Liver (tissue), 9 donors: ENCODE data around the gene KIF21B. TPM values are rescaled to one million over a fixed set of nuclear protein-coding genes. Genes with fewer than 3 reads are reported as not detected.

Experiments used
- DNase-seq: peaks from one replicate; pipeline ENCODE4 v3.0.0-alpha.2; 2017; ENCODE audit warnings: low spot score
- H3K27ac ChIP-seq, 2 donors: one replicate each; pipeline ENCODE4 v1.7.0; 2013; ENCODE audit warnings: inconsistent platforms in 2 of 2, low read length in 2 of 2, control low read depth in 1 of 2, low read depth in 1 of 2, mild to moderate bottlenecking in 1 of 2
- H3K27me3 ChIP-seq, 4 donors: one replicate each; pipeline versions ENCODE4 v1.6.1 to v1.7.0; 2013; ENCODE audit warnings: low read length in 3 of 4, inconsistent platforms in 1 of 4, mild to moderate bottlenecking in 1 of 4, moderate library complexity in 1 of 4; ENCODE audit not compliant: control insufficient read depth in 4 of 4, insufficient read depth in 4 of 4
- H3K36me3 ChIP-seq, 4 donors: one replicate each; pipeline versions ENCODE4 v1.6.1 to v1.7.0; 2013; ENCODE audit warnings: low read length in 3 of 4, mild to moderate bottlenecking in 3 of 4, low read depth in 1 of 4, moderate library complexity in 1 of 4; ENCODE audit not compliant: control insufficient read depth in 4 of 4, insufficient read depth in 3 of 4
- H3K4me1 ChIP-seq, 4 donors: one replicate each; pipeline versions ENCODE4 v1.6.1 to v1.7.0; 2013; ENCODE audit warnings: low read length in 3 of 4, mild to moderate bottlenecking in 3 of 4, moderate library complexity in 1 of 4; ENCODE audit not compliant: control insufficient read depth in 4 of 4, insufficient read depth in 4 of 4
- H3K4me3 ChIP-seq, 3 donors: one replicate each; pipeline versions ENCODE4 v1.6.1 to v1.7.0; 2013; ENCODE audit warnings: low read length in 3 of 3, control low read depth in 1 of 3, low read depth in 1 of 3, mild to moderate bottlenecking in 1 of 3
- H3K9ac ChIP-seq, 2 donors: one replicate each; pipeline ENCODE4 v1.7.0; 2013; ENCODE audit warnings: low read length in 2 of 2, mild to moderate bottlenecking in 2 of 2, moderate library complexity in 2 of 2, control low read depth in 1 of 2, low read depth in 1 of 2
- H3K9me3 ChIP-seq, 4 donors: one replicate each; pipeline versions ENCODE4 v1.6.1 to v1.7.0; 2013; ENCODE audit warnings: low read length in 3 of 4; ENCODE audit not compliant: control insufficient read depth in 4 of 4
- ATF3 ChIP-seq: IDR thresholded peaks from 2 replicates; pipeline ENCODE4 v1.6.1; 2016; ENCODE audit warnings: antibody characterized with exemption
- CTCF ChIP-seq: fragments of 150-350 bp; IDR thresholded peaks from 2 replicates; pipeline ENCODE4 v1.5.1; 2017; ENCODE audit warnings: improper control_type of control experiment, low read depth, low read length; ENCODE audit not compliant: missing input control
- FOXA1 ChIP-seq: IDR thresholded peaks from 2 replicates; pipeline ENCODE4 v1.6.1; 2016; ENCODE audit warnings: antibody characterized with exemption
- FOXA2 ChIP-seq: IDR thresholded peaks from 2 replicates; pipeline ENCODE4 v1.6.1; 2016; ENCODE audit warnings: antibody characterized with exemption
- GABPA ChIP-seq, 2 donors: IDR thresholded peaks in 1 of 2; conservative IDR thresholded peaks in 1 of 2; 2 replicates each; pipeline ENCODE4 v1.6.1; 2016; ENCODE audit warnings: antibody characterized with exemption in 2 of 2, mild to moderate bottlenecking in 1 of 2, moderate library complexity in 1 of 2
- HNF4G ChIP-seq: IDR thresholded peaks from 2 replicates; pipeline ENCODE4 v1.6.1; 2016; ENCODE audit warnings: antibody characterized with exemption
- MAX ChIP-seq: IDR thresholded peaks from 2 replicates; pipeline ENCODE4 v1.6.1; 2016; ENCODE audit warnings: antibody characterized with exemption
- NR2F2 ChIP-seq: IDR thresholded peaks from 2 replicates; pipeline ENCODE4 v1.6.1; 2016; ENCODE audit warnings: antibody characterized with exemption
- RAD21 ChIP-seq, 2 donors: IDR thresholded peaks; 2 replicates each; pipeline ENCODE4 v1.6.1; 2016; ENCODE audit warnings: antibody characterized with exemption in 2 of 2, mild to moderate bottlenecking in 2 of 2
- REST ChIP-seq: IDR thresholded peaks from 2 replicates; pipeline ENCODE4 v1.6.1; 2016; ENCODE audit warnings: antibody characterized with exemption, mild to moderate bottlenecking
- RXRA ChIP-seq, 2 donors: IDR thresholded peaks; 2 replicates each; pipeline ENCODE4 v1.6.1; 2017 to 2018; ENCODE audit warnings: antibody characterized with exemption in 2 of 2, mild to moderate bottlenecking in 1 of 2
- SP1 ChIP-seq: IDR thresholded peaks from 2 replicates; pipeline ENCODE4 v1.6.1; 2018; ENCODE audit warnings: antibody characterized with exemption, mild to moderate bottlenecking
- TAF1 ChIP-seq: conservative IDR thresholded peaks from 2 replicates; pipeline ENCODE4 v1.6.1; 2016; ENCODE audit warnings: antibody characterized with exemption, mild to moderate bottlenecking
- YY1 ChIP-seq: IDR thresholded peaks from 2 replicates; pipeline ENCODE4 v1.6.1; 2016; ENCODE audit warnings: antibody characterized with exemption, mild to moderate bottlenecking
- ZBTB33 ChIP-seq: IDR thresholded peaks from 2 replicates; pipeline ENCODE4 v1.6.1; 2016; ENCODE audit warnings: antibody characterized with exemption
- WGBS: extraction: QIAGEN DNeasy Blood & Tissue Kit; methylation state at CpG from one replicate; pipeline ENCODE4 v1.1.7; 2013; 5-methylcytosine and 5-hydroxymethylcytosine counted together
- polyA plus RNA-seq, 2 donors: library from polyadenylated mRNA; stranded (reverse) in 1 of 2; unstranded in 1 of 2; fragments of 200-250 nt in 1 of 2; fragments of >200 nt in 1 of 2; fragmentation: Nextera tagmentation in 1 of 2; extraction: Ambion mirVana in 1 of 2; gene quantifications; one replicate each; pipeline versions ENCODE4 v1.2.1 to v1.2.3, GENCODE V29; 2013 to 2015
- total RNA-seq, 2 donors: library from RNA; depleted of rRNA; stranded (reverse); fragments of >200 nt; gene quantifications; one replicate each; pipeline ENCODE4 v1.2.3, GENCODE V29; 2014
- donor health status: healthy.
- donor health status: healthy.
- donor health status: healthy.
- donor health status: healthy.
- donor health status: healthy.

KIF21B gene
- total and polyA plus RNA-seq, 4 donors, result 0.42 to 1.9 (median 1.0) TPM

GRCh38 chr1:201050515-201051277 lies 27.2 kb upstream of the KIF21B start:
- TF ChIP-seq NR2F2, result no peak
- TF ChIP-seq MAX, result no peak
- TF ChIP-seq SP1, result no peak
- TF ChIP-seq ZBTB33, result no peak
- no peak for TF ChIP-seq REST
- TF ChIP-seq GABPA (IDR thresholded peaks at IDR 0.05 in 1 of 2, conservative IDR thresholded peaks at IDR 0.05 in 1 of 2), result no peak
- TF ChIP-seq CTCF, result no peak
- TF ChIP-seq ATF3, result no peak
- TF ChIP-seq YY1, result no peak
- no peak for TF ChIP-seq HNF4G
- TF ChIP-seq RXRA (IDR thresholded peaks at IDR 0.05), result no peak
- no peak for TF ChIP-seq FOXA2
- TF ChIP-seq TAF1, result no peak
- Histone ChIP-seq H3K36me3 (no peaks in the 10 kb centered on the region), H3K27ac (no peak overlapping the region), H3K9me3 (no peaks in the 10 kb centered on the region), H3K27me3 (no peaks in the 10 kb centered on the region), H3K9ac (no peak overlapping the region), H3K4me3 (no peak overlapping the region), H3K4me1 (peaks cover 0 to 7% (median 3%) of the 10 kb centered on the region in 4 donors)
- WGBS, result 79% methylated on average over 5 of the region's 5 CpGs
- DNase-seq, result no peak

GRCh38 chr1:201049248-201049831 lies 25.8 kb upstream of the KIF21B start:
- Histone ChIP-seq H3K9me3 (no peaks in the 10 kb centered on the region), H3K4me3 (no peak overlapping the region), H3K27ac (no peak overlapping the region), H3K9ac (no peak overlapping the region), H3K27me3 (no peaks in the 10 kb centered on the region), H3K4me1 (peaks cover 0 to 3% (median 0%) of the 10 kb centered on the region in 4 donors), H3K36me3 (no peaks in the 10 kb centered on the region)
- no peak for DNase-seq
- TF ChIP-seq TAF1, result no peak
- no peak for TF ChIP-seq SP1
- TF ChIP-seq FOXA1, result no peak
- no peak for TF ChIP-seq RAD21 (IDR thresholded peaks at IDR 0.05)
- no peak for TF ChIP-seq REST
- no peak for TF ChIP-seq NR2F2
- WGBS, result 88% methylated on average over 5 of the region's 5 CpGs
